Endothelial cell of umbilical vein (primary cell): ENCODE results near the gene TPP1.

Experiments
- EZH2 ChIP-seq: IDR thresholded peaks from 2 replicates; pipeline ENCODE4 v1.6.1; 2012; ENCODE audit warnings: borderline replicate concordance, low read depth, mild to moderate bottlenecking, moderate library complexity, low read length, inconsistent platforms; ENCODE audit not compliant: severe bottlenecking
- MAX ChIP-seq: IDR thresholded peaks from 2 replicates; pipeline ENCODE4 v1.6.1; 2011; ENCODE audit not compliant: insufficient read depth, insufficient read length
- MYC ChIP-seq: IDR thresholded peaks from one replicate; pipeline ENCODE4 v1.6.1; 2011; ENCODE audit warnings: mild to moderate bottlenecking, low read depth, low read length
- POLR2AphosphoS5 ChIP-seq: IDR thresholded peaks from 2 replicates; pipeline ENCODE4 v1.6.1; 2012; ENCODE audit warnings: low read depth, mild to moderate bottlenecking, control low read depth, low read length, moderate library complexity; ENCODE audit not compliant: insufficient read depth
- TF ChIP-seq, protein P1 (sequence below), 2 donors: IDR thresholded peaks; 1 replicate in 1 of 2; 2 replicates in 1 of 2; pipeline ENCODE4 v1.5.1; 2011; ENCODE audit warnings: low read length in 2 of 2, mild to moderate bottlenecking in 2 of 2, moderate library complexity in 2 of 2, control low read depth in 1 of 2, inconsistent platforms in 1 of 2, low read depth in 1 of 2; ENCODE audit not compliant: insufficient read depth in 1 of 2; ENCODE audit errors: extremely low read depth in 1 of 2

- TF ChIP-seq, protein P1, sequence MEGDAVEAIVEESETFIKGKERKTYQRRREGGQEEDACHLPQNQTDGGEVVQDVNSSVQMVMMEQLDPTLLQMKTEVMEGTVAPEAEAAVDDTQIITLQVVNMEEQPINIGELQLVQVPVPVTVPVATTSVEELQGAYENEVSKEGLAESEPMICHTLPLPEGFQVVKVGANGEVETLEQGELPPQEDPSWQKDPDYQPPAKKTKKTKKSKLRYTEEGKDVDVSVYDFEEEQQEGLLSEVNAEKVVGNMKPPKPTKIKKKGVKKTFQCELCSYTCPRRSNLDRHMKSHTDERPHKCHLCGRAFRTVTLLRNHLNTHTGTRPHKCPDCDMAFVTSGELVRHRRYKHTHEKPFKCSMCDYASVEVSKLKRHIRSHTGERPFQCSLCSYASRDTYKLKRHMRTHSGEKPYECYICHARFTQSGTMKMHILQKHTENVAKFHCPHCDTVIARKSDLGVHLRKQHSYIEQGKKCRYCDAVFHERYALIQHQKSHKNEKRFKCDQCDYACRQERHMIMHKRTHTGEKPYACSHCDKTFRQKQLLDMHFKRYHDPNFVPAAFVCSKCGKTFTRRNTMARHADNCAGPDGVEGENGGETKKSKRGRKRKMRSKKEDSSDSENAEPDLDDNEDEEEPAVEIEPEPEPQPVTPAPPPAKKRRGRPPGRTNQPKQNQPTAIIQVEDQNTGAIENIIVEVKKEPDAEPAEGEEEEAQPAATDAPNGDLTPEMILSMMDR (IDR thresholded peaks at IDR 0.05; ENCODE audit: extremely low read depth in 1 of 2, insufficient read depth in 1 of 2, low read depth in 1 of 2, low read length in 2 of 2) = no peak
- TF ChIP-seq POLR2AphosphoS5 (peak; percentile 44), EZH2 (no peak), MYC (no peak), MAX (peak; percentile 94)
These were observed at the start of gene TPP1 for GRCh38 chr11:6619004-6619745.
